ENCODE measurements around the gene PMFBP1. TPM values are rescaled to one million over a fixed set of nuclear protein-coding genes. Genes with fewer than 3 reads are reported as not detected.

PMFBP1 gene
- total and polyA plus RNA-seq, 7 donors: 0.16 to 0.72 (median 0.37) TPM; not detected in 2

GRCh38 chr16:72219282-72219681 is 47.3 kb upstream of the PMFBP1 start:
- H3K27me3 ChIP-seq (ENCODE audit: insufficient read depth in 3 of 3, low read length in 2 of 3): no peaks in the 10 kb centered on the region
- no peak overlapping the region for H3K27ac ChIP-seq
- H3K4me1 ChIP-seq: no peaks in the 10 kb centered on the region
- no peak for TF ChIP-seq CTCF (IDR thresholded peaks at IDR 0.05)
- no peaks in the 10 kb centered on the region for H3K36me3 ChIP-seq (ENCODE audit: insufficient read depth in 1 of 2, low read depth in 1 of 2)
- ATAC-seq: no peak
- H3K4me3 ChIP-seq: no peak overlapping the region
- DNase-seq: no peak
- intact Hi-C loops (cut with DNase I): no loop called here
- 88 to 94% (median 94%) methylated on average over 8 of the region's 8 CpGs for WGBS, 3 donors
- peaks cover 4% of the 10 kb centered on the region for H3K9me3 ChIP-seq

- no peaks in the 10 kb centered on the region for H3K4me1 ChIP-seq
- WGBS, 3 donors: 79 to 88% (median 84%) methylated on average over 6 of the region's 6 CpGs
- DNase-seq (no peak), ATAC-seq (no peak)
- no peak overlapping the region for H3K4me3 ChIP-seq
- peaks cover 4% of the 10 kb centered on the region for H3K9me3 ChIP-seq
- H3K27ac ChIP-seq: no peak overlapping the region
- H3K27me3 ChIP-seq (ENCODE audit: insufficient read depth in 3 of 3, low read length in 2 of 3): no peaks in the 10 kb centered on the region
- H3K36me3 ChIP-seq (ENCODE audit: insufficient read depth in 1 of 2, low read depth in 1 of 2): no peaks in the 10 kb centered on the region
- TF ChIP-seq CTCF (IDR thresholded peaks at IDR 0.05): no peak
- intact Hi-C loops (cut with DNase I): no loop called here
These were observed 44.8 kb upstream of the PMFBP1 start for GRCh38 chr16:72216767-72217166.

- no peak for ATAC-seq
- H3K27ac ChIP-seq: no peak overlapping the region
- DNase-seq: no peak
- no peaks in the 10 kb centered on the region for H3K4me1 ChIP-seq
- peaks cover 4% of the 10 kb centered on the region for H3K9me3 ChIP-seq
- H3K36me3 ChIP-seq (ENCODE audit: insufficient read depth in 1 of 2, low read depth in 1 of 2): no peaks in the 10 kb centered on the region
- TF ChIP-seq CTCF (IDR thresholded peaks at IDR 0.05): no peak
- intact Hi-C loops (cut with DNase I): no loop called here
- H3K27me3 ChIP-seq (ENCODE audit: insufficient read depth in 3 of 3, low read length in 2 of 3): no peaks in the 10 kb centered on the region
- no peak overlapping the region for H3K4me3 ChIP-seq
These were observed 42.9 kb upstream of the PMFBP1 start for GRCh38 chr16:72214821-72215220.

- ATAC-seq (no peak), DNase-seq (no peak)
- intact Hi-C loops (cut with DNase I): no loop called here
- H3K36me3 ChIP-seq (ENCODE audit: insufficient read depth in 1 of 2, low read depth in 1 of 2): no peaks in the 10 kb centered on the region
- no peaks in the 10 kb centered on the region for H3K4me1 ChIP-seq
- H3K4me3 ChIP-seq: no peak overlapping the region
- H3K27ac ChIP-seq: no peak overlapping the region
- TF ChIP-seq CTCF (IDR thresholded peaks at IDR 0.05): no peak
- H3K9me3 ChIP-seq: peaks cover 4% of the 10 kb centered on the region
- H3K27me3 ChIP-seq (ENCODE audit: insufficient read depth in 3 of 3, low read length in 2 of 3): no peaks in the 10 kb centered on the region
These were observed 39.2 kb upstream of the PMFBP1 start for GRCh38 chr16:72211110-72211509.

GRCh38 chr16:72210555-72210954 is 38.6 kb upstream of the PMFBP1 start:
- intact Hi-C loops (cut with DNase I): no loop called here
- H3K27ac ChIP-seq: no peak overlapping the region
- peaks cover 4% of the 10 kb centered on the region for H3K9me3 ChIP-seq
- H3K27me3 ChIP-seq (ENCODE audit: insufficient read depth in 3 of 3, low read length in 2 of 3): no peaks in the 10 kb centered on the region
- DNase-seq: no peak
- no peak overlapping the region for H3K4me3 ChIP-seq
- H3K4me1 ChIP-seq: no peaks in the 10 kb centered on the region
- ATAC-seq: no peak
- no peak for TF ChIP-seq CTCF (IDR thresholded peaks at IDR 0.05)
- no peaks in the 10 kb centered on the region for H3K36me3 ChIP-seq (ENCODE audit: insufficient read depth in 1 of 2, low read depth in 1 of 2)
- 62 to 77% (median 72%) methylated on average over 3 of the region's 3 CpGs for WGBS, 3 donors

Data from psoas muscle (tissue), 8 donors.